ENCODE measurements around the gene TNNI2.

TNNI2 gene

GRCh38 chr11:1834779-1835670 is 3.8 kb upstream of the TNNI2 start, which contains the start of gene SYT8:
Gene SYT8 (plus strand): TSS chr11:1834990. CDS start chr11:1835106, 116 bp downstream.
- no peak for DNase-seq

GRCh38 chr11:1835671-1836010 is 3.1 kb upstream of the TNNI2 start:
- no peak for DNase-seq

GRCh38 chr11:1836011-1836945 is 2.5 kb upstream of the TNNI2 start:
- DNase-seq, result no peak

- DNase-seq, result no peak
Observed at GRCh38 chr11:1837171-1838076, 1.4 kb upstream of the TNNI2 start.

- no peak for DNase-seq
Observed at GRCh38 chr11:1838077-1838425, 730 bp upstream of the TNNI2 start.

GRCh38 chr11:1839204-1839923 is 583 bp downstream of the TNNI2 start:
- DNase-seq, result no peak

GRCh38 chr11:1839924-1840779 is 1.4 kb downstream of the TNNI2 start:
- DNase-seq, result no peak

- DNase-seq, result no peak
Observed at GRCh38 chr11:1840780-1841480, 2.1 kb downstream of the TNNI2 start.

- DNase-seq, result no peak
Observed at GRCh38 chr11:1841511-1842148, 2.8 kb downstream of the TNNI2 start.

- DNase-seq, result no peak
Observed at GRCh38 chr11:1842149-1843097, 3.6 kb downstream of the TNNI2 start.

GRCh38 chr11:1843098-1843473 is 4.3 kb downstream of the TNNI2 start:
- DNase-seq, result no peak

- no peak for DNase-seq
Observed at GRCh38 chr11:1843796-1844195, 5.0 kb downstream of the TNNI2 start.

GRCh38 chr11:1844221-1845094 is 5.7 kb downstream of the TNNI2 start:
- no peak for DNase-seq

GRCh38 chr11:1845095-1845429 is 6.3 kb downstream of the TNNI2 start:
- DNase-seq, result no peak

- DNase-seq, result no peak
Observed at GRCh38 chr11:1845561-1846452, 7.0 kb downstream of the TNNI2 start.

GRCh38 chr11:1846453-1846932 is 7.7 kb downstream of the TNNI2 start:
- DNase-seq, result no peak

Data from NCI-H2029 treated with DMSO at 0.1 percent for 48 hours (cell line).